HL-60/S4 treated with retinoic acid at 250 ng/mL for 4 days and 3 days (cell line): ENCODE results near the gene PDE4D.
"Not testable (repeated sequence)": the region's sequence is repeated elsewhere in the genome, so short reads cannot be mapped to it uniquely, and the experiment has no call there.

Experiments
- in situ Hi-C: fragments of 300-500 bp; cut with MboI; formaldehyde crosslinking; loops from 2 replicates; pipeline ENCODE4 v1.7.0; 2022; ENCODE audit warnings: low sequenced_read_pairs

Gene PDE4D

DNA sequence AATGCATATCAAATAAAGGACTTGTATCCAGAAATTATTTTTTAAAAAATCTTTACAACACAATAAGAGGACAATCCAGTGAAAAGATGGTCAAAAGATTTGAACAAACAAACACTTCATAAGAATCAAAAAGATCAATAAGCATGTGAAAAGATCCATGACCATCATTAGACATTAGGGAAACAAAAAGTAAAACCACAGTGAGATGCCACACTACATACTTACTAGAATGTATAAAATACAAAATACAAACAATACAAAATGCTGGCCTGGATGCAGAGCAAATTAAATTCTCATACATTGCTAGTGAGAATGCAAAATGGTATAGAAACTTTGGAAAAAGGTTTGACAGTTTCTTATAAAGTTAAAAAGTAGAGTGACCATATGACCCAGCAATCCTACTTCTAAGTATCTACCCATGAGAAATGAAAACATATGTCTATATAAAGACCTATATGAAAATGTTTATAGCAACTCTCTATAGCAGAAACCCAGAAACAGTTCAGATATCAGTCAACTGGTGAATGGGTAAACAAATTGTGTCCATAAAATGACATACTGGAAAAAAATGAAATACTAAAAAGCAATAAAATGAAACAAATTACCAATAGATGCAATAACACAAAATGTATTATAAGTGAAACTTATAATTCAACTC, 884.6 kb downstream of the PDE4D start:
- in situ Hi-C loops = no loop called here

DNA sequence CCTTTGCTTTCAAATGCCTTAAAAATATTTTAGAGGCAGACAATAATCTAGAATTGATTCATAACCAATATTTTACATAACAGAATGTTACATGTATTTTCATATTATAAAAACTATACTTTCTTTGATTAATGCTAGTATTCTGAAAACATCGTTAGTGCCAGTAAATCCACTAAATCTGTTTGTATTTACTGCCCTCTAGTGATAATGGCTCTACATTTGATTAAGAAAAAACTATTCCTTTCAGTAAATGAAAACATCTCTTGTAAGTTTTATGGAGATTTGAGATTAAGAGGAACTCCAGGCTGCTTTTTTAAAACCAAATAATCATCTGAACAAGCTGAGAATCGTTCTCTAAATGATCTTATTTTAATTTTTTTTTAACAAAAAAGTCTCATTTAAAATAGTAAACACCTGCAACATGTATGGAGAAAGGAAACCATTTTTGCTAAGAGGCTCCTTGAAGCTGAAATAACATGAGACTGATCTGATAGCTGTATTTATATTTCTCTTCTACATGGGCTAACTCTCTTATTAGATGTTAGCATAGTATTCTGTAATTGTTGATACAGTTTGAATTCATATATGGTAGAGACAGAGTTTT, 886.0 kb downstream of the PDE4D start:
- in situ Hi-C loops = no loop called here

DNA sequence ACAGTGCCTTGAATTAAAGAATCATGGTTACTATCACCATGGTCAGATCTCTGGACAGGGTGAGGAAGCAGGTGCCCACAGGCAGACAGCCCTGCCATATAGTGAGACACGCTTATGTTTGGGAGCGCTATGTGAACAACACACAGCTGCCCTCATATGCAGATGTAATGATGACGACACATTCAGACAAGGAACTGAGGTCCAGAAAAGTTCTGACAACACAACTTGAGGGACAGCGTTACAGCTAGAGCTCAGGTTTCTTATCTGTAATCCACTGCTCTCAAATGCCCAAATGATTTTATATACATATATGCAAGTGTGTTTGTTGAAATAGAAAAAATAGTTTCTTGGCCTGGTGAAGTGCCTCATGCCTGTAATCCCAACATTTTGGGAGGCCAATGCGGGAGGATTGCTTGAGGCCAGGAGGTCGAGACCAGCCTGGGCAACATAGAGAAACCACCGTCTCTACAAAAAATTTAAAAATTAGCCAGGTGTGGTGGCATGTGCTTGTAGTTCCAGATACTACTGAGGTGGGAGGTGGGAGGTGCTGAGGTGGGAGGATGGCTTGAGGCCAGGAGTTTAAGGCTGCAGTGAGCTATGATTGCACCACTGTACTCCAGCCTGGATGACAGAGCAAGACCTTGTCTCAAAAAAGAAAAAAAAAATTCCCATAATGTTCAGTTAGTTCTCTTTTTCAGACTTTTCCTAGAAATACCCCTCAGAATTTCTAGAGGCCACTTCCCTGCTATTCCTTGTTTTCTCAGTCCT, 887.4 kb downstream of the PDE4D start:
- in situ Hi-C loops = no loop called here

DNA sequence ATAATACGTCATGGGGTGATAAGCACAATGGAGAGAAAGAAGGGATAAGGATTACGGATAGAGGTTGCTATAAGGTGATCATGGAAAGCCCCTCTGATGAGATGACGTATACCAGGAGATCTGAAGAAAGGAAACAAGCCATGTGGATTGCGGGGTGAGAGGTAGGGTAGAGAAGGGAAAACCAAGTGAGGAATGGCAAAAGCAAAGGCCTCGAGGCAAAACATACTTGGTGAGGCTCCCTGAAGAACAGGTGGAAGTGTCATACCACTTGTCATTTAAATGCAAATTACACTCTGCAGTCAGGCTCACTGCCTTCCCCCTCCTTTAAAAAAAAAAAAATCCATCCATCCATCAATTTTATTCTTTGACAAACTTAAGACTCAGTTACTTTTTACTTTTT, 889.9 kb downstream of the PDE4D start:
- in situ Hi-C loops = no loop called here

DNA sequence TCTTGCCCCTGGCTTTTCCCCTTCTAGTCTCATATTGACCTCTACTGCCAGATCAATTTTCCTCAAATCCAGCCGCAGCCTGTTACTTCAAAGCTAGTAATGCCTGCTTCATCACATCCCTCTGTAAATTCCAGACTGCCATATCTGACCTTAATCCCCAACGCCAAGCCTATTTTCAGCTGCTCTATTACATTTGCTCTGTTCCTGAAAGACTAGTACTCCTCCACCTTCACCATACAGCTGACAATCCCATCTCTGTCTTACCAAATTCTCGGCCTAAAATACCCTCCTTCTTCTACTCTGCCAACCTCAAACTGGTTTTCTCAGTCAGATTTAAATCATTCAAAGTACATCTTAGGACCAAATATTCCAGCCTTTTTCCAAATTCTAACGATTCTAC, 890.4 kb downstream of the PDE4D start:
- in situ Hi-C loops = no loop called here

DNA sequence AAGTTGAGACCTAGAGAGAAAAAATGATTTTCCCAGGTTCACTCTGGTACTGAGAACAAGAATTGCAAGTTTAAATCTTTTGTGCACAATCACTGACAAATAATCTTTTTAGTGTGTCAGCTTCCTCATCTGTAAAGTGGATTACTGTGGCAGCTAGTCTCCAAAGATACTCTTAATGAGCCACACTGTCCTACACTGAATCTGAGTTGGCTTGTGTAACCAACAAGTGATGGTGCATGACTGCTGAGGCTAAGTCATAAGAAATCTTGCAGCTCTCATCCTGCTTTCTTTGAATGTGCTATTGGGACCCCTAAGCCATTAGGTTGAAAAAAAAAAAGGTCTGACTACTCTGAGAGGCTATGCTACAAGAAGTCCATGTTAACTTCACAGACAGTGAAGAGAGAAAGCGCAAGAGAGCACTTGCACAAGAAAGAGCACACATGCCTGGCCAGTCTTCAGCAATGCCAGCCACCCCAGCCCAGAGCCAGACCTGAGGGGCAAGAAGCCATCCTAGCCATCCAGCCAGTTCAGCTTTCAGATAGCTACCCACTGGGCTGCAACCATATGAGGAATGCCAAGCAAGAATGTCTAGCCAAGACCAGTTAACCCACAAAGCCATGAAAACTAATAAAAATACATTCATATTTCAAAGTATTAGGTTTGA, 891.2 kb downstream of the PDE4D start:
- in situ Hi-C loops = no loop called here

DNA sequence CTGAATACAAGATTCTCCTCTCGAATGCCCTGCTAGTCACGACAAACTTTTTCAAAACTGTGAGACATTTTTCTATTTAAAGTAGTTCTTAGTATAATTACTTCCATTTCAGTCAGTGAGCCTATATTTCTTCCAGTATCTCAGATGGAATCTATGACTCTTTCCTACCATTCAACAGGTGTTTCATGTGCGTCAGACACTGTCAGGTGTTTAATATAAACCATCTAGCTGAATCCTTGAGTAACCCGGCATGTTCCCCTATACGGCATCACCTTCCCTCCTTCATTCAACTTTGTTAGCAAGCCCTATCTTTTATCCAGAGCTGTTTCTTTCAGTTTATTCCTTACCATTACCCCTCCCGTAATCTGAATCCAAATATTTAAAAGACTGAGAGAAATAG, 891.8 kb downstream of the PDE4D start:
- in situ Hi-C loops = no loop called here

DNA sequence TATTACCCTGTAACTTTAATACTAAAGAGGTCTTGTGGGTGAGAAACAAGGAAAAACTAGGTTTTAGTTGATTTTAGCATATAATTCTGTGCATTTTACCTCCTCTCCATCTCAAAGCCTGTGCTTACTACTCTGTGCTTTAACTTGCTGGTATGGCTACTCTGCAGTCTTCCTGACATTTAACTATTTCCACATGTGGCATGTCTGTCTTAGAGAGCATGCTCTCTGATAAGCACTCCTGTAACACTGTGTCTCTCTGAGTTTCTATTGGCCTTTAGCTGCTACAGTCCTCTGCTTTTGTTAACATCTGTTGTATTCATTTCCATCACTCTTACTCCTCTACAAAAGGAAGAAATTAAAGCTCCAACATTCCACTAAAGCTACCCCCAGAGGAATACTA, 892.4 kb downstream of the PDE4D start:
- in situ Hi-C loops = no loop called here

DNA sequence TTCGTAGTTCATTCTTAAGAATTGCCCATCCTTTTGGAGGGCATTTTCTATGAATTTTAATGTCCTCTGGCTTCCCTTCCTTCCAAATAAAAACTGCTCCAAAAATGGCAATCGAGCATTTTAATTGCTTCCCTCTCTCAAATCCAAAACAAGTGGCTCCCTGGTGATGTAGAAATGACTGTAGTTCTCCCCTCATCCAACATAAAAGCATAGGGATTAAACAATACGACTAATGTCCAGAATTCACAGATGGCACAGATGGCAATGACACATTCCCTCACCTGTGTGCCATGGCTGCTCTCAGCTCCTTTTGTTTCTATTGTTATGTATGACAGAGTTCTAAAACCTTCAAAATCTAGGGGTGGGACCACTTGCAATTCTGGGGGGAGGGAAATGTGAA, 893.3 kb downstream of the PDE4D start:
- in situ Hi-C loops = no loop called here

DNA sequence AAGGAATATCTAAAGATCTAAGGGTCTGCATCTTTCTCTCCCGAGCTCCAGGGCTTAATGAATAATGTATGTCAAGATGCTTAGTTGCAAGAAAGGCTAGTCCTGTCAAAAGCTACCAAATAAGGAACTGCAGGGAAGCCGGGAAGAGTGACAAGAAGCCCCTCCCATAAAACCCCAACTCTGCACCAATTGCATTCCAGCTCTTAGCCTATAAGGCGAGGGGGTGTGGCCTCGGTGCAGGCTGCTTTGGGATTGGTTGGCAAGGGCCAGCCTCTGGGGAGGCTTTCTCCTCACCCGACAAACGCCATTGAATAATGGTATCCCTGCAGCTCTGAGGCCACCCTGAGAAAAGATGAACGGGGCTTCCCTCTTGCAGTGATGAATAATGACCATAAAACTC, 893.7 kb downstream of the PDE4D start:
- in situ Hi-C loops = no loop called here

DNA sequence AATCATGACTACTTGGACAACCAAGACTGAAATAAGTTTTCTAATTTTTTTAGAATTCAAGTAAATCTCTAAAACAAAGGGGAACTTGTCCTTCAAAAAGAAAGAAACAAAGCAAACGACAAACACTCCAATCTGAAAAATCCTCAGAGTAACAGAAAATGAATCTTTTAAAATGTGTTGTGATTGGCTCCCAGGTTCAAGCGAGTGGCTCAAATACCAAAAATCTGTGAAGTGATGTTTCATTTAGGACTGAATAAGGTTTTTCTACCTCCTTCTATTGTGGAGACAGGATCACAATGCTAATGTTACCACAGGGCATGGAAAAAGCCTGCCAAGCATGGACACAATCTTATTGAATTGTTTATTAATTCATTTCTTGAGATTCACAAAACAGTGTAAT, 895.0 kb downstream of the PDE4D start:
- in situ Hi-C loops = no loop called here

DNA sequence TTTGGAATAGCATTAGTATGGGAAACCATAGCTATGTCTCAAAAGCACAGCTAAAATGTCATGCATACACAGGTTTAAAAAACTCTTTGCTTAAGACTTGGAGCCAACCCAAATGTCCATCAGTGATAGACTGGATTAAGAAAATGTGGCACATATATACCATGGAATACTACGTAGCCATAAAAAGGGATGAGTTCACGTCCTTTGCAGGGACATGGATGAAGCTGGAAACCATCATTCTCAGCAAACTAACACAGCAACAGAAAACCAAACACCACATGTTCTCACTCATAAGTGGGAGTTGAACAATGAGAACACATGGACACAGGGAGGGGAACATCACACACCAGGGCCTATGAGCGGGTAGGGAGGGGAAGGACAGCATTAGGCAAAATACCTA, 897.7 kb downstream of the PDE4D start:
- in situ Hi-C loops = not testable (repeated sequence)

DNA sequence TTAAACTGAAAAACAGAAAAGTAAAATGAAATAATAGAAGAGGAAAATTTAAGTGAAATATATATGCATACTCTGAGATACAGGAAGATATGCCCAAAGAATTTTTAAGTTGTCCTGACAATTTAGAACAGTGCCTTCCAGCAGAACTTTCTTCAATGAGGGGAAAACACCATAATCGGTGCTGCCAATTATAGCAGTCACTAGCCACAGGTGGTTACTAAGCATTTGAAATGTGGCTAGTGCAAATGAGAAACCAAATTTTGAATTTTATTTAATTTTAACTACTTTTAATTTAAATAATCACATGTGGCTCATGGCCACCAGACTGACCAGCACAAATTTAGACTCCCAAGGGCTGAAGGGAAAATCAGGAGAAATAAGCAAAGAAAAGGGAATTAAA, 900.1 kb downstream of the PDE4D start:
- in situ Hi-C loops = no loop called here

DNA sequence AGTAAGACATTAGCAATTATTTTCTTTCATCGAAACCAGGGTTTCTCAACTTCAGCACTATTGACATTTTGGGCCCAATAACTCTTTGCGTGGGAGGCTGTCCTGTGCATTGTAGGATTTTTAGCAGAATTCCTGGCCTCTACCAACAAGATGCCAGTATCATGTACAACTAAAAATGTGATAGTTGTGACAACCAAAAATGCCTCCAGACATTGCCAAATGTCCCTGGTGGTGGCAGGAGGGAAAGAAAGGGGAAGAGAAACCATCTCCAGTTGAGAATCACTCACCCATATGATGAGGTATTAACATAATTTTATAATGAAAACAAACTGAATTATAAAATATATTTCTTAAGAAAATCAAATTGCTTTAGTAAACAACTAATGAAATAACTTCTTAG, 904.6 kb downstream of the PDE4D start:
- in situ Hi-C loops = no loop called here

DNA sequence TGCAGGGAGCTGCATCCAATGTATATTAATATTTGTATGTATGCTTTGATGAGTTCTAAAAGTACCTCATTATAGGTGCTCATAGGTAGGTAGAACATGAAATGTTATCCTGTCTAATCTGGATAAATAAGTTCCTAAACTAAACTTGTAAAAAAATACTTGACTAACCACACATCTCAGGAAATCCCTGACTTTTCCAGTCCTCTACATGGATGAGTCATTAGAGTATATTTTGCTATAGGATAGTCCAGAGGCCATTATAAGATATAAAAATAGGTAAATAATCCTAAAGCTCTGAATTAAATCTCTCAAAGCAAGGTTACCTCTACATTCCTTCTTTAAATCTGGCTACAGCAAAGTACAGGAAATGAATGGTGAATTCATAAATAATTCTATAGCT, 906.3 kb downstream of the PDE4D start:
- in situ Hi-C loops = no loop called here

DNA sequence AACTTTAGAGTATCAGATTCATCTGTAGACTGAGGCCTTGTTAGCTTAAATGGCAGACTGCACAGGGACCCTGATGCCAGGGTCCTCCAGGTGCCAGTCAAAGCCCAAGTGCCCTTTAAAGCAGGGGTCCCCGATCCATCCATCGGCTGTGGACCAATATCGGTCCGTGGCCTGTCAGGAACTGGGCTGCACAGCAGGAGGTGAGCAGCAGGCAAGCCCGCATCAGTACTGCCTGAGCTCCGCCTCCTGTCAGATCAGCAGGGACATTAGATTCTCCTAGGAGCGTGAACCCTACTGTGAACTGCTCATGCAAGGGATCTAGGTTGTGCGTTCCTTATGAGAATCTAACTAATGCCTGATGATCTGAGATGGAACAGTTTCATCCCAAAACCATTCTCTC, 907.2 kb downstream of the PDE4D start:
- in situ Hi-C loops = no loop called here

DNA sequence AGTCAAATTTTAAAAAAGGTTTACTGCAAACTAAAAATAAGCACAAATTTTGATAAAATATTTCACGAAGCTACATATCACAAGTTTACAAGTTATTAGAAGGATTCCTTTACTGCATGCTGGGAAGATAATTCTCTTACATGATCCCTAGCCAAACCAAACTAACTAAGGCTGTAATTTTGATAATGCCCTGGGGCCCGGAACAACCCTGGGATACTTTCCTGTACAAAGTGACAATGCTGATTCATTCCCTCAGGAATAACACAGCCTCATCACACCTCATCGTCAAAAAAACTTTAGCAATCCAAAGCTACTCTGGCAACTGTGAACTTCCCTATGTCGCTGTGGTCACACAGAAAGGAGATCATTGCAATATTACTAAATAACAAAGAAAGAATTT, 907.8 kb downstream of the PDE4D start:
- in situ Hi-C loops = no loop called here

DNA sequence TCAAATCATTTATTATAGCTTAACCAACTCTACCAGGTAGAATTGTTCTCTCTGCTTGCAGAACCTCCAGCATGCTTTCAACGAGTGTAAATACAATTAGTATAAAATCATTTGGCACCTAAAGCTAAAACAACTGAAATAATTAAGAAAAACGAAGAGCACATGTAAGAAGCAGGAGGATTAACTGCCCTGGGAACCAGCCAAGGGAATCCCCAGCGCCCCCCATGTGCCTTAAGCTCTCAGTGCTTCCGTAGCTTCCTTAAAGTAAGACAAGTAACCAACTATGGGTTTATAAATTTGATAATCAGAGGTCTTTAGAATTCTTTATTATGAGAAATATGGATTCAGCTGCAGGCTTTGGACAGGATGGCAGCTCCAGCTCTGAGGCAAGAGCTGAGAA, 908.2 kb downstream of the PDE4D start:
- in situ Hi-C loops = no loop called here

DNA sequence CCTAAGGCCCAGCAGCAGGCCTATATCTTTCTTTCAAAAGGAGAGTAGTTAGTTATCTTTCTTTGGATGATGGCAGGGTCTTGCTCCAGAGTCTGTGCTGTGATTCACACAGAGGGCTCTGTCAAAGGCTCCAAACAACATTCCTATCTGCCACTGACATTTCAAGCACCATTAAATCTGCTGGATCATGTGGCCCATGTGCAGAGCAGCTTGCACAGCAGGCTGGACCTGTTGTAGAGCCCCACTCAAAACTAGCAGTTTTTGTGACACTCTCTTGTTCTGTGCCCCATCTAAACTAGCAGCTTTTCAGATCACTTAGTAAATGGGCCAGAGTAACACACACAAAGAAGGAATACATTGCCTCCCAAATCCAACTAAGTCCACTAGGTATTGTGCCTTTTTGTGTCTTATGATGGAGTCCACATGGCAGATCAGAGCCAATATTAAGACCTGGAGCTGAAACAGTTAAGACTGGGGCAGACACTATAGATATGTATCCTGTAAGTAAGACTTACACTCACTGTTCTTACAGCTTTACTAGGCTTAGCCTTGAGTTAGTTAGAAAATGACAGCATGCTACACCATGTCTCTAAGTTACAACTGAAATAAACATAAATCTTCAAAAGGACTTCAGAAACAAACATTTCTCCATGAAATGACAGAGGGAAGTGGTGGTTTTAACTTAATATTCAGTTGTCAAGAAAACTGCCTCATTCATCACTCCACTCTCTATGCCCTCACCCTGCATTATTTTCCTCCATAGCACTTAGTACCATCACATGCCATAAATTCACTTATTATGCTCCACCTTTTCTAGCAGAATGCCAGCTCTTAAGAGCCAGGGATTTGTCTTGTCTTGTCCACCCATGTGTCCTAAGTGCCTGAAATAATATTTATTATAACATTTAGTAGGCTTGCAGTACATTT, 909.7 kb downstream of the PDE4D start:
- in situ Hi-C loops = no loop called here

DNA sequence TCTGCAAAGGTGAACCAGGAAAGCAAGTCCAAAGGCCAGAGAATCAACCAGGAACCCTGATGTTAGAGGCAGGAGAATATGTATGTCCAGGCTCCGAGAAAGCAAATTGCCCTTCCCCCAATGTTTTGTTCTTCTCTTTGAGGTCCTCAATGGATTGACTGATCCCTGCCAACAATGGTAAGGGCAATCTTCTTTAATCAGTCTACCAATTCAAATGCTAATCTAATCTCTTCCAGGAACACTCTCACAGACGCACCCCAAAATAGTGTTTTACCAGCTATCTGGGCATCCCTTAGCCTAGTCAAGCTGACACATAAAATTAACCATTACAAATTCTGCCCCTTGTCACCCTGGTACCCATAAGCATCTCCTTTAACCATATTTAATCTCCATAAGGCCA, 912.6 kb downstream of the PDE4D start:
- in situ Hi-C loops = no loop called here

DNA sequence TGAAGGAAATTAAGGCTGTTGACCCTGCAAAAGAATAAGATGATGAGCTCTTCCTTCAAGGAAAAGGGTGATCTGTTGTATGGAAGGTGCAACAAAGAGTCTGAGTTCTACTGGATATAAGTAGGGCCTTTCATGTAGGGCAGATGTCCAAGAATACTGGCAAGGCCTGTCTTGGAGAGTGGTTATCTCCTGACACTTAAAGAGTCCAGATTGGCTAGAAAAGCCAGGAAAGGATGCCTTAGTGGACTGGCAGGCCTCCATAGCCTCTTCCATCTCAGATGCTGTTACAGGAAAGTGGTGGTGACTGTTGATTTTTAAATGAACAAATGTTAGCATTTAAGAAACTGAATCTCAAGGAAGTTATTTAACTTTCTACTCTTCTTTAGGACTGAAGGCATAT, 914.4 kb downstream of the PDE4D start:
- in situ Hi-C loops = no loop called here
